Neural cell (in vitro differentiated cells): ENCODE measurements around the gene RPP30. TPM values are rescaled to one million over a fixed set of nuclear protein-coding genes. Genes with fewer than 3 reads are reported as not detected.

ENCODE experiments used
- H2AFZ ChIP-seq: fragments of 200-600, 300-800 bp; sonication (generic), shearing (Covaris generic); 2 replicates; pipeline ENCODE4 v1.6.0; 2014; ENCODE audit warnings: low read depth, mild to moderate bottlenecking, antibody characterized with exemption, low read length, moderate library complexity
- H3F3A ChIP-seq: fragments of 200-600 bp; shearing (Covaris generic); 2 replicates; pipeline ENCODE4 v1.6.1; 2016; ENCODE audit warnings: mild to moderate bottlenecking, moderate library complexity, mixed read lengths, antibody characterized with exemption, low read length; ENCODE audit not compliant: insufficient read depth, poor library complexity, severe bottlenecking
- H3K27ac ChIP-seq: fragments of 200-600, 300-800 bp; sonication (generic), shearing (Covaris generic); 2 replicates; pipeline ENCODE4 v1.5.1; 2014; ENCODE audit warnings: mild to moderate bottlenecking, low read length, moderate library complexity
- H3K27me3 ChIP-seq: fragments of 300-800, 200-600 bp; sonication (generic), shearing (Covaris generic); 2 replicates; pipeline ENCODE4 v1.6.0; 2014; ENCODE audit warnings: mild to moderate bottlenecking, low read depth, low read length, moderate library complexity; ENCODE audit not compliant: insufficient read depth
- H3K36me3 ChIP-seq: fragments of 300-800, 200-600 bp; sonication (generic), shearing (Covaris generic); 2 replicates; pipeline ENCODE4 v1.5.1; 2014; ENCODE audit warnings: mild to moderate bottlenecking, antibody characterized with exemption, low read length, moderate library complexity; ENCODE audit not compliant: insufficient read depth
- H3K4me2 ChIP-seq: fragments of 300-800, 200-600 bp; sonication (generic), shearing (Covaris generic); 2 replicates; pipeline ENCODE4 v1.6.0; 2014; ENCODE audit warnings: mild to moderate bottlenecking, low read length
- H3K4me3 ChIP-seq: fragments of 300-800, 200-600 bp; sonication (generic), shearing (Covaris generic); 2 replicates; pipeline ENCODE4 v1.5.1; 2014; ENCODE audit warnings: mild to moderate bottlenecking, low read length, moderate library complexity
- H3K79me2 ChIP-seq: fragments of 200-600 bp; shearing (Covaris generic); replicated peaks from 2 replicates; pipeline ENCODE4 v1.6.0; 2014; ENCODE audit warnings: mild to moderate bottlenecking, low read length, moderate library complexity; ENCODE audit not compliant: insufficient read depth
- H3K9ac ChIP-seq: fragments of 300-800, 200-600 bp; sonication (generic), shearing (Covaris generic); 2 replicates; pipeline ENCODE4 v1.6.1; 2016; ENCODE audit warnings: mild to moderate bottlenecking, low read length, mixed read lengths
- H3K9me2 ChIP-seq: fragments of 200-600 bp; shearing (Covaris generic); 2 replicates; pipeline ENCODE4 v1.6.1; 2016; ENCODE audit warnings: mild to moderate bottlenecking, low read length, mixed read lengths; ENCODE audit not compliant: insufficient read depth
- H3K9me3 ChIP-seq: fragments of 200-600, 300-800 bp; sonication (generic), shearing (Covaris generic); 2 replicates; pipeline ENCODE4 v1.6.1; 2016; ENCODE audit warnings: mild to moderate bottlenecking, mixed run types, low read length, moderate library complexity, mixed read lengths
- H4K20me1 ChIP-seq: fragments of 200-600 bp; shearing (Covaris generic); 2 replicates; pipeline ENCODE4 v1.6.1; 2016; ENCODE audit warnings: mild to moderate bottlenecking, mixed run types; ENCODE audit not compliant: insufficient read depth
- CTCF ChIP-seq: fragments of 450-650 bp; IDR thresholded peaks from 2 replicates; pipeline ENCODE4 v1.5.1; 2014; ENCODE audit warnings: antibody characterized with exemption, mild to moderate bottlenecking, moderate library complexity; ENCODE audit not compliant: poor library complexity, severe bottlenecking
- EP300 ChIP-seq: fragments of 450-650 bp; conservative IDR thresholded peaks from 2 replicates; pipeline ENCODE4 v1.6.1; 2014; ENCODE audit warnings: antibody characterized with exemption, mild to moderate bottlenecking, moderate library complexity; ENCODE audit not compliant: poor library complexity, severe bottlenecking
- EZH2 ChIP-seq: fragments of 200-600, 300-800 bp; shearing (Covaris generic), sonication (generic); IDR thresholded peaks from 2 replicates; pipeline ENCODE4 v1.6.1; 2014; ENCODE audit warnings: antibody characterized with exemption, low read length, borderline replicate concordance, mild to moderate bottlenecking; ENCODE audit not compliant: insufficient read depth, poor library complexity, severe bottlenecking
- MXI1 ChIP-seq: fragments of 450-650 bp; conservative IDR thresholded peaks from 2 replicates; pipeline ENCODE4 v1.6.1; 2014; ENCODE audit warnings: antibody characterized with exemption, mild to moderate bottlenecking; ENCODE audit not compliant: poor library complexity, severe bottlenecking
- POLR2AphosphoS5 ChIP-seq: IDR thresholded peaks from 2 replicates; pipeline ENCODE4 v1.6.1; 2012
- RAD21 ChIP-seq: fragments of 450-650 bp; conservative IDR thresholded peaks from 2 replicates; pipeline ENCODE4 v1.6.1; 2014; ENCODE audit warnings: antibody characterized with exemption, mild to moderate bottlenecking, moderate library complexity
- REST ChIP-seq: IDR thresholded peaks from 2 replicates; pipeline ENCODE4 v1.6.1; 2012; ENCODE audit warnings: borderline replicate concordance
- SMC3 ChIP-seq: fragments of 450-650 bp; conservative IDR thresholded peaks from 2 replicates; pipeline ENCODE4 v1.6.1; 2014; ENCODE audit warnings: antibody characterized with exemption, mild to moderate bottlenecking, moderate library complexity; ENCODE audit not compliant: poor library complexity
- TAF1 ChIP-seq: IDR thresholded peaks from 2 replicates; pipeline ENCODE4 v1.6.1; 2012; ENCODE audit warnings: low read depth
- polyA plus RNA-seq: library from polyadenylated mRNA; depleted of rRNA; stranded (reverse); fragments of >200 nt; gene quantifications from 2 replicates; pipeline ENCODE4 v1.2.3, GENCODE V29; 2014

RPP30 gene
- polyA plus RNA-seq, 1 donor from 2014 or later: 86.5 TPM

GRCh38 chr10:90832111-90832510 lies 39.7 kb upstream of the RPP30 start:
- Histone ChIP-seq H3K4me2 (no peak overlapping the region), H3K9me2 (no peaks in the 10 kb centered on the region), H2AFZ (no peak overlapping the region), H4K20me1 (no peaks in the 10 kb centered on the region), H3F3A (no peaks in the 10 kb centered on the region), H3K27me3 (no peaks in the 10 kb centered on the region), H3K36me3 (no peaks in the 10 kb centered on the region), H3K4me3 (no peak overlapping the region), H3K9ac (no peak overlapping the region), H3K27ac (no peak overlapping the region), H3K9me3 (no peaks in the 10 kb centered on the region), H3K79me2 (no peaks in the 10 kb centered on the region)
- no peak for TF ChIP-seq REST
- no peak for TF ChIP-seq EP300
- no peak for TF ChIP-seq RAD21
- TF ChIP-seq MXI1: no peak
- TF ChIP-seq SMC3: no peak
- TF ChIP-seq TAF1: no peak
- no peak for TF ChIP-seq CTCF
- no peak for TF ChIP-seq POLR2AphosphoS5
- no peak for TF ChIP-seq EZH2

GRCh38 chr10:90834326-90834725 lies 37.4 kb upstream of the RPP30 start:
- Histone ChIP-seq H3K9me2 (no peaks in the 10 kb centered on the region), H3K36me3 (no peaks in the 10 kb centered on the region), H3K9me3 (no peaks in the 10 kb centered on the region), H3K27ac (no peak overlapping the region), H3K79me2 (no peaks in the 10 kb centered on the region), H4K20me1 (no peaks in the 10 kb centered on the region), H3K9ac (no peak overlapping the region), H3K27me3 (no peaks in the 10 kb centered on the region), H2AFZ (no peak overlapping the region), H3K4me2 (no peak overlapping the region), H3F3A (no peaks in the 10 kb centered on the region), H3K4me3 (no peak overlapping the region)
- no peak for TF ChIP-seq EZH2
- no peak for TF ChIP-seq EP300
- TF ChIP-seq SMC3: no peak
- no peak for TF ChIP-seq MXI1
- TF ChIP-seq REST: no peak
- TF ChIP-seq RAD21: no peak
- no peak for TF ChIP-seq CTCF
- no peak for TF ChIP-seq TAF1
- no peak for TF ChIP-seq POLR2AphosphoS5
